Head of caudate nucleus (tissue), 42 donors: ENCODE data around the gene IL17B.
A peak's percentile ranks its signal among the peaks of the same experiment; 100 is the strongest.

ENCODE experiments used
- DNase-seq, 42 donors: peaks; one replicate each; pipeline versions ENCODE4 v3.0.0 to v3.0.0-alpha.2; 2020 to 2021; ENCODE audit warnings: mixed read lengths in 7 of 42
- intact Hi-C: fragments of 100-400 bp; cut with DNase I; formaldehyde crosslinking; loops from one replicate; pipeline ENCODE4 v1.15.0; 2022

Gene IL17B

GRCh38 chr5:149386166-149386565 is 7.1 kb upstream of the IL17B start:
- intact Hi-C loops = no loop called here
- DNase-seq = no peak

GRCh38 chr5:149383399-149383798 is 4.3 kb upstream of the IL17B start:
- intact Hi-C loops = loop anchor here (5.0 kb wide), 1 partner anchor 49 kb away; no protein-coding TSS in a partner anchor
- no peak for DNase-seq

- intact Hi-C loops = loop anchor here (5.0 kb wide), 1 partner anchor 50 kb away; no protein-coding TSS in a partner anchor
- no peak for DNase-seq
Measured at GRCh38 chr5:149382517-149383220, 3.6 kb upstream of the IL17B start.

GRCh38 chr5:149381986-149382338 is 2.9 kb upstream of the IL17B start:
- DNase-seq = peak; percentile 38 to 87 (median 70)
- intact Hi-C loops = loop anchor here (5.0 kb wide), 1 partner anchor 50 kb away; no protein-coding TSS in a partner anchor

- no peak for DNase-seq
- intact Hi-C loops = loop anchor here (5.0 kb wide), 1 partner anchor 51 kb away; no protein-coding TSS in a partner anchor
Measured at GRCh38 chr5:149381261-149381985, 2.3 kb upstream of the IL17B start.

- no peak for DNase-seq
- intact Hi-C loops = loop anchor here (5.0 kb wide), 1 partner anchor 52 kb away; no protein-coding TSS in a partner anchor
Measured at GRCh38 chr5:149380466-149381121, 1.5 kb upstream of the IL17B start.

GRCh38 chr5:149379818-149380374 is 804 bp upstream of the IL17B start:
- no peak for DNase-seq
- intact Hi-C loops = loop anchor here (5.0 to 10.0 kb wide), 2 partner anchors 52 to 65 kb away; no protein-coding TSS in a partner anchor

GRCh38 chr5:149378241-149378820 is 761 bp downstream of the IL17B start:
- intact Hi-C loops = loop anchor here (10.0 kb wide), 1 partner anchor 64 kb away; no protein-coding TSS in a partner anchor
- DNase-seq = no peak

GRCh38 chr5:149376711-149377447 is 2.2 kb downstream of the IL17B start:
- no peak for DNase-seq
- intact Hi-C loops = loop anchor here (10.0 kb wide), 1 partner anchor 62 kb away; no protein-coding TSS in a partner anchor

- DNase-seq = no peak
- intact Hi-C loops = loop anchor here (10.0 kb wide), 1 partner anchor 61 kb away; no protein-coding TSS in a partner anchor
Measured at GRCh38 chr5:149376104-149376503, 3.0 kb downstream of the IL17B start.

- no peak for DNase-seq
- intact Hi-C loops = loop anchor here (10.0 kb wide), 1 partner anchor 61 kb away; no protein-coding TSS in a partner anchor
Measured at GRCh38 chr5:149375434-149375833, 3.7 kb downstream of the IL17B start.

GRCh38 chr5:149374801-149375200 is 4.3 kb downstream of the IL17B start:
- intact Hi-C loops = loop anchor here (10.0 kb wide), 1 partner anchor 60 kb away; no protein-coding TSS in a partner anchor
- no peak for DNase-seq

- DNase-seq = no peak
- intact Hi-C loops = loop anchor here (10.0 kb wide), 1 partner anchor 60 kb away; no protein-coding TSS in a partner anchor
Measured at GRCh38 chr5:149374303-149374702, 4.8 kb downstream of the IL17B start.

GRCh38 chr5:149372932-149373331 is 6.2 kb downstream of the IL17B start:
- intact Hi-C loops = loop anchor here (10.0 kb wide), 1 partner anchor 58 kb away; no protein-coding TSS in a partner anchor

GRCh38 chr5:149372076-149372795 is 6.9 kb downstream of the IL17B start:
- DNase-seq = no peak
- intact Hi-C loops = loop anchor here (10.0 kb wide), 1 partner anchor 57 kb away; no protein-coding TSS in a partner anchor

More at GRCh38 chr5:149372932-149373331, 6.2 kb downstream of the IL17B start:
- DNase-seq = no peak

GRCh38 chr5:149371296-149371962 is 7.7 kb downstream of the IL17B start:
- DNase-seq = peak in 41 of 42 donors; percentile 32 to 84 (median 64)
- intact Hi-C loops = loop anchor here (10.0 kb wide), 1 partner anchor 57 kb away; no protein-coding TSS in a partner anchor
